ENCODE measurements around the gene SNRPA1. TPM values are rescaled to one million over a fixed set of nuclear protein-coding genes. Genes with fewer than 3 reads are reported as not detected.

Gene SNRPA1
- total RNA-seq, 1 experiment from 2014 or later: 32.6 TPM

DNA sequence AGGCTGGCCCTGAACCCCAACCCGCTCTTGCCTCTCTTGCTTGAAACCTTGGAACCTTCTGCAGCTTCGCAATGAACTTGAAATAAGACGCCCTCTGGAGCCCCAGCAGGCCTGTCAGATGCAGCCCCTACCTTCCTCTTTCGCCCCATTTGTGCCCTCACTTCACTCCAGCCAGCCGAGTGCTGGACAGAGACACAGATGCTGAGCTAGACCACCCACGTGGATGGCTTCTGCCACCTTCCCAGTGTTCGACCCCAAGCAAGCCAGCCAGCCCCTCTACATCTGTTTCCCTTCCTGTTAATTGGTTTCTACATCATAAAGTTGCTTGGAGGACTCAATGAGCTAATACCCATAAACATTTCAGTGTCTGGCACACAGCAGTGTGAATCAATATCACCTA lies 23.8 kb upstream of the SNRPA1 start:
- no peak for DNase-seq (ENCODE audit: low read depth)

DNA sequence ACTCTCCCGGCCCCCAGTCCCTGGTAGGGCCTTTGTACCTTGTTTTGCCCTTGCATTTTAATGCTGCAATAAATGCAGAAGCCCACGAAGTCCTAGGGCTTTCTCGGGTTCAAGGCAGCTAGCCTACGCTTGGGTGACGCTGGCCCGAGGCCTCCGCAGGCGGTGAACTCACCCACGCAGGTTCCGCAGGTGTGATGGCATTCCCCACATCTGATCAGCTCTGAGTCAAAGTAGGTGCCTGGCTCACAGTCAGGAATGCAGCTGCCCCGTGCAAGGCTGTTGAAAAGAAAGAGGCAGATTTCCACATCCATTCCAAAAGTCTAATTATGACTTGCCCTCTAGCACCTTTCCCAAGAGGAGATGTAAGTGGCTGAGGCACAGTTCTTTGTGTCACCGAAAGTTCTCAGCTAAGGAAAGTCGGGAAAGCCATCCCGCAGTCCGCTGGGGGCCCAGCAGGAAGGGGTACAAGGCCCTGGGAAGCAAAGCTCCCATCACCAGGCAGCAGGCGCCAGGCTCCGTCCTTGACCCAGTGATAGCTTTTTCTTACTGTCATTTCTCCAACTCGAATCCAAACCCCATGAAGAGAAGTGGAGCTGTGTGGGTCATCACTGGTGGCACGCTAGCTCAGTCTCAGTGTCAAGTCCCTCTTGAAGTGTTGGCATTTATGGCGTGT lies 23.2 kb upstream of the SNRPA1 start:
- no peak for DNase-seq (ENCODE audit: low read depth)

DNA sequence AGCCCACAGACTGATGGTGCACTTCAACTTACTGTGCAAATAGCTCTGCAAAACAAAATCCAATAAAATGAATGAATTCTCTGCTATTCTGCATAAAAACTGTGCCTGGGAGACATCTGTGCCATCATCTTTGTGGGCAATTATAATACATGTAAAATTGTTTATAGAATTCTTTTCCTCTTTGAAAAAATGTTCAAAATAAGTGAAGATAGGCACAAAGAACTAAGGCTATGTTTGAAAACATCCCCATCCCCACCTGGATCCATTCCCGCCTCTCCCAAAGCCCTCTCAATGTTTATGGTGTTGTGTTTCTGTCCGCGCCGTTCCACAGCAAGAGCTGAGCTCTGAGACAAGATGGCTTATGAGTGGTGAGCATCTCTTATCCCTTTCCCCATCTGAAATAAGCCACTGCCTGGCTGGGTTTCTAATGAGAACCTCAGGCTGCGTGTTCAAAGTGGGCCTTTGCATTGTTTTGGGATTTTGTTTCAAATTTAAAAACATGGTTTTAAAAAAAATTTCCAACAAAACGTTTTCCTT lies 22.4 kb upstream of the SNRPA1 start:
- DNase-seq (ENCODE audit: low read depth): no peak

- DNase-seq (ENCODE audit: low read depth): no peak
Measured at GRCh38 chr15:101316529-101316928, 21.5 kb upstream of the SNRPA1 start.

DNA sequence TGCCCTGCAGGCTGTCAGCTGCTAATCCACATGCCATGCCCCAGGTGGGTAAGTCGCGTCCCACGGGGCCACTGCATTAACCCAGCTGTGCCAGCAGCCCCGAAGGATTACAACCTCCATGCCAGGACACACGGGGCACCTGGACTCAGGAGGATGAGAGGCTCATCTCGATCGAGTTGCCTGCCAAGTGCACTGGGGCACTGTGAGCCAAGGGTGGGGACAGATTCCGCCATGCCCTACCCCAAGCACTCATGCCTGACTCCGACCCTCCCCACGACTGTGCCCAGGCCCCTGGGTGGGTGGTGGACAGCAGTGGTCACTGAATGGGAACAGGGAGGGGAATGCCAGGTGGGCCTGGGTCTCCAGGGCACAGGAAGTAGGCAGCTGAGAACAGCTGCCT lies 20.7 kb upstream of the SNRPA1 start:
- no peak for DNase-seq (ENCODE audit: low read depth)

GRCh38 chr15:101314336-101315125 lies 19.5 kb upstream of the SNRPA1 start:
- DNase-seq (ENCODE audit: low read depth): no peak

GRCh38 chr15:101313041-101313761 lies 18.2 kb upstream of the SNRPA1 start:
- no peak for DNase-seq (ENCODE audit: low read depth)

GRCh38 chr15:101310508-101310907 lies 15.5 kb upstream of the SNRPA1 start:
- DNase-seq (ENCODE audit: low read depth): no peak

DNA sequence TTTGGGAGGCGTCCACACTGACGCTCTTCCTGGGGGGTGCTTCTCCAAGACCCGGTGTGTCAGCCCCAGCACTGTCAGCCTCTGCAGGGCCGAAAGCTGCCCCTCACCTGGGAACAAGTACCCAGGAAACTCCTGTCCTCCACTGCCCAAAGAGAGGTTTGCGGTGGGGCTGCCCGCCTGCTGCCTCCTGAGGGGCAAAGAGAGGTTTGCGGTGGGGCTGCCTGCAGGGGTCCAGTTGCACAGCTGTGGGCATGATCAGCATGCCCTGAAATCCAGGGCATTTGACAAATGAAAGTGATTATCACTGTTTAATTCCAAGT lies 15.1 kb upstream of the SNRPA1 start:
- no peak for DNase-seq (ENCODE audit: low read depth)

DNA sequence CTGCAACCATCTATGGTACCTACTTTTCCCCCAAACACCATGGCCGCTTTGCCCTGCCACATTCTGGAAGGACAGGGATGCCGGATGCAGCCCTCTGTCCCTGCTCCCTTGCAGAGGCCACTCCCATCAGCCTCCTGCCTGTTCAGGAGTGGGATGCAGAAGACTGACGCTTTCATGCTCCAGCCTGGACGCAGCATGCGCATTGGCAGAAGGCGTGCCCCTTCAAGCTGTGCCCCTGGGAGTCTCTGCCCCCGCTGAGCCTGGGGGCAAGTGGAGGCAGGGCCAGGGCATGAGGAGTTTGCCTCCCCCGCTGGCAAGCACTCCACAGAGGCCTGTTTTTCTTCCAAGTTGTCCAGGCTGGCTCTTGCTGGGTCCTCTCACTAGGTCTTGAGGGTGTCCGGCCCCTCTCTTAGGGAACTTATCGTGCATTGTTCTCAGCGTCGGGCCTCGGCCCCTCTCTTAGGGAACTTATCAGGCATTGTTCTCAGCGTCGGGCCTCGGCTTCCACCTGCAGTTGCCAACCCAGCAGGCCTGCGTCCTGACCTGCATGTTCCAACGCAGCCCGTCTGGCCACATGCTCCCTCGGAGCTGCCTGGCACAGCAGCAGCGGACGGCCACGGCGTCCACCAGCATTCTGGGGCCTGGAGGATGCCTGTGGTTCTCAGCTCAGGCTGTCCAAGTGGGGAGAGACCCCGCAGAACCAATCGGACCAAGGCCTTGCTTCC lies 14.6 kb upstream of the SNRPA1 start:
- DNase-seq (ENCODE audit: low read depth): no peak

DNA sequence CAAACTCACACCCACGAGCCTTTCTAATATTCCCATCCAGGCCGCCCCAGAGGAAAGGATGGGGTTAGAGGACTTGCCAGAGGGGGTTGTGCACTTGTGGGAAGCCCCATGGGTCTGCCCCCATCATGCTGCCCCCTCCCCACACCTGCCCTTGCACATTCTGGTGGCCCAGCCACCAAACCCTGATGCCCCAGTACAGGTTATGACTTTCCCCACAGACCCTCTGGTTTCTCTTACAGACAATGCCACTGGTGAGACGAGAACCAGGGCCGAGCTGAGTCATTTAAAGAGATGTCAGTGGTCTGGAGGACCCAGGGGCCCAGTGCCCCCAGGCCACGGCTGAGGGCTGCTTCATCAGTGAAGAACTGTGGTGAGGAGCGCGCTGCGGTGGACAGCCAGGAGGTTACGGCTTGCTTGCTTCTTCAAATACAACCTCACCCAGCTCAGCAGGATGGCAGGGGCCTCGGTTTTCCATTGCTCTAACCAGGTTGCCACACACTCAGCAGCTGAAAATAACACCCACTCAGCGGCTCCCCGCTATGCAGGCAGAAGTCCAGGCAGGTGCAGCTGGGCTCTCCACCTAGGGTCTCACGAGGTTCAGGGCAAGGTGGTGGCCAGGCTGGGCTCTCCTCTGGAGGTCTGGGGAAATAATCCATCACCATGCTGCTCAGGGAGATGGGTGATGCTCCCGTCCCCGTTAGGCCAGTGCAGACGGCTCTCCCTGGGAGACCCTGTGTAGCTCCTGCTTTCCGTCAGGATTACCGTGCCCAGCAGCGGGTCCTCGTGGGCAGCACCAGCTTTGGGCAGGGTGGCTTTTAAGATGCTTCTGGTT lies 13.8 kb upstream of the SNRPA1 start:
- no peak for DNase-seq (ENCODE audit: low read depth)

DNA sequence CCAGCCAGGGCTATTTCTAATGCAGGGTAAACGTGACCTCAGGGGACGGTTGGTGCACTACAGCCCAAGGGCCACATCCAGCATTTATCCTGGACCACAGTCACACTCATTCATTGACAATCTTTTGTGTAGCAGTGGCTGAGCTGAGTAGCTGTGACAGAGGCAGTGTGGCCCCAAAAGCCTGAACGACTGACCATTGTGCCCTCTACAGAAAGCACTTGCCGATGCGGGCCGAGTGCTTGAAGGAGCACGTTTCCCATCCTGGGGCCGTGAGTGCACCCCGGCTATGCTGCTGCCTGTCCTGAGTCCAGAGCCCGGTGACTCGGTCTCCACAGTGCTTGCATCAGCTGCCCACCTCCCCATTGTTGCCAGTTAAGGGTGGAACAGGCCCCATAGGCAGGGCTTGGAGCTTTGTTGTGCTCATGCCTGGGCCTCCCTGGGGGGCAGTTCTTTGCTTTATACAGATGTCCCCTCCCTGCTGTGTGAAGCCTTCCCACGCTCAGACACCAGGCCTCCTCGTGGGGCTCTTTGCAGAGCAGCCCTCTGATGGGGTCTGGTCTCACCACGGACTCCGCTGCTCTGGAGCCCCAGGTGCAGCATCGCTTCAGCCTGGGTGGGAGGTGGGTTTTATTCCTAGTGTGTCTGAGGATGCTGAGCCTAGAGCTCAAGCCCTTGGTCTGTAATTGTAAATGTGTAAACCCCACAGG lies 13.0 kb upstream of the SNRPA1 start:
- no peak for DNase-seq (ENCODE audit: low read depth)

- no peak for DNase-seq (ENCODE audit: low read depth)
Measured at GRCh38 chr15:101307048-101307896, 12.2 kb upstream of the SNRPA1 start.

- DNase-seq (ENCODE audit: low read depth): no peak
Measured at GRCh38 chr15:101306341-101307047, 11.4 kb upstream of the SNRPA1 start.

DNA sequence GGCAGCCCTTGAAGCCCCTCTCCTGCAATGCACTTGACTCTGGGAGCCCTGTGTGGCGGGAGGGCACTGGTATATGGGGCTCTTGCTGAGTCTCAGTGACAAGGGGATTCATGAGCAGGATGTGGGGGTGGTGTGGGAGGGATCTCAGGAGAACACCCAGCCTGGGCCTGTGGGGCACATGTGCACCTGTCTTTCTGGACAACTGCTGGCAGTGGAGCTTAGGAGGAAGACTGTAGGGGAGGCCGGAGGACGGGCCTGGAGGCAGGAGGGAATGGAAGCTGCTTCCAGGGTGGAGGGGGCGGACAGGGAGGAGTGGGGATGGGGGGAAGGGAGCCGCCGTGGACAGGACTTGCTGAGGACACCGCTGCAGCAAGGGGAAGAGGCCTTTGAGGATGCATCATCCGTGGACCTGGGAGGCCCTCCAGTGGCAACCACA lies 10.8 kb upstream of the SNRPA1 start:
- DNase-seq (ENCODE audit: low read depth): no peak

DNA sequence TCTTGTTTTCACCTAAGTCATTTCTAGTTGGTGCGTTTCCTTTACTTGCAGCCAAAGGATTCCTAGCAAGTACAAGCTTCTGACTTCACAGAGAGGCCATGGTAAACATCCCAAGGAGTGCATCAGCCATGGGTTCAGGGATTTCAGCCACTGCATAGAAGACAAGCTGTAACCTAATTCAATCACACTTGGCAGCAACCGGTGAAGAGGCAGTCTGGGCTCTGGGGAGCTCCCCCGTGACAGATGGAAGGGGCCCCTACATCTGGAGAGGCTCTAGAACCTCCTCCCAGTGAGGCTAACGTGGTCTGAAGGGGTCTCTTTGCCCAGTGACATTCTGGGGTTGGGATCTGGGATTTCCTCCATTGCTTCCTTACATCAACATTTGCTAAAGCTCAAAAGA lies 8.4 kb upstream of the SNRPA1 start:
- DNase-seq (ENCODE audit: low read depth): no peak

- no peak for DNase-seq (ENCODE audit: low read depth)
Measured at GRCh38 chr15:101296418-101297405, 1.7 kb upstream of the SNRPA1 start.

All from M059J (cell line).